Measurements from ENCODE around the gene CDH7.

The CDH7 gene

GRCh38 chr18:65769652-65770051, 18.8 kb downstream of the CDH7 start:
- no peak for DNase-seq

GRCh38 chr18:65786474-65786873, 35.7 kb downstream of the CDH7 start:
- no peak for DNase-seq

GRCh38 chr18:65788373-65788772, 37.6 kb downstream of the CDH7 start:
- no peak for DNase-seq

GRCh38 chr18:65790604-65791003, 39.8 kb downstream of the CDH7 start:
- DNase-seq: no peak

- no peak for DNase-seq
These were observed 40.9 kb downstream of the CDH7 start for GRCh38 chr18:65791719-65792118.

- DNase-seq: no peak
These were observed 41.8 kb downstream of the CDH7 start for GRCh38 chr18:65792456-65793074.

GRCh38 chr18:65808759-65809158, 57.9 kb downstream of the CDH7 start:
- DNase-seq: no peak

- no peak for DNase-seq
These were observed 60.5 kb downstream of the CDH7 start for GRCh38 chr18:65811307-65811706.

GRCh38 chr18:65815506-65815905, 64.7 kb downstream of the CDH7 start:
- no peak for DNase-seq

GRCh38 chr18:65817178-65817577, 66.4 kb downstream of the CDH7 start:
- DNase-seq: no peak

- DNase-seq: no peak
These were observed 71.1 kb downstream of the CDH7 start for GRCh38 chr18:65821911-65822310.

GRCh38 chr18:65822826-65823225, 72.0 kb downstream of the CDH7 start:
- DNase-seq: no peak

GRCh38 chr18:65827444-65827843, 76.6 kb downstream of the CDH7 start:
- no peak for DNase-seq

- no peak for DNase-seq
These were observed 85.1 kb downstream of the CDH7 start for GRCh38 chr18:65835881-65836280.

- DNase-seq: no peak
These were observed 95.3 kb downstream of the CDH7 start for GRCh38 chr18:65846107-65846506.

GRCh38 chr18:65852273-65852672, 101.5 kb downstream of the CDH7 start:
- DNase-seq: no peak

- DNase-seq: no peak
These were observed 108.3 kb downstream of the CDH7 start for GRCh38 chr18:65859075-65859474.

- DNase-seq: no peak
These were observed 118.7 kb downstream of the CDH7 start for GRCh38 chr18:65869527-65869926.

GRCh38 chr18:65876310-65876709, 125.5 kb downstream of the CDH7 start:
- no peak for DNase-seq

GRCh38 chr18:65897292-65897691, 146.5 kb downstream of the CDH7 start:
- no peak for DNase-seq

GRCh38 chr18:65901522-65901921, 150.7 kb downstream of the CDH7 start:
- DNase-seq: no peak

- DNase-seq: no peak
These were observed 155.8 kb downstream of the CDH7 start for GRCh38 chr18:65906621-65907034.

- DNase-seq: no peak
These were observed 156.5 kb downstream of the CDH7 start for GRCh38 chr18:65907281-65907680.

- DNase-seq: no peak
These were observed 168.2 kb downstream of the CDH7 start for GRCh38 chr18:65919018-65919417.

GRCh38 chr18:65919663-65920062, 168.9 kb downstream of the CDH7 start:
- DNase-seq: no peak

- DNase-seq: no peak
These were observed 171.3 kb downstream of the CDH7 start for GRCh38 chr18:65922103-65922502.

Measured in activated naive CD4-positive, alpha-beta T cell treated with anti-CD3 and anti-CD28 coated beads, Interleukin-2, amount 50 U/mL, for 16 hours (primary cell).